ENCODE results near the gene RCBTB2. TPM values are rescaled to one million over a fixed set of nuclear protein-coding genes. Genes with fewer than 3 reads are reported as not detected.

RCBTB2 gene
- total and polyA plus RNA-seq, 7 experiments from 2014 or later, result 7.6 to 19.7 (median 11.5) TPM

GRCh38 chr13:48567515-48568369 lies 34.9 kb upstream of the RCBTB2 start:
- H3K4me3 ChIP-seq (ENCODE audit: low read length), result no peak overlapping the region
- H3K4me1 Mint-ChIP-seq, result peaks cover 10 to 43% (median 30%) of the 10 kb centered on the region in 7 donors
- no peak overlapping the region for H3K4me3 Mint-ChIP-seq
- H3K9me3 Mint-ChIP-seq, result peaks cover 0 to 2% (median 0%) of the 10 kb centered on the region in 11 donors
- H3K27me3 ChIP-seq (ENCODE audit: control insufficient read depth in 2 of 2, insufficient read depth in 2 of 2, low read length in 2 of 2), result no peaks in the 10 kb centered on the region
- no peaks in the 10 kb centered on the region for H3K9me3 ChIP-seq (ENCODE audit: control insufficient read depth in 2 of 3, low read length in 3 of 3)
- intact Hi-C loops (cut with micrococcal nuclease), result loop anchor here in 1 of 2 donors (10.0 kb wide), 1 partner anchor 333 kb away; the partner anchor contains the start of gene ITM2B
- no peak overlapping the region for H3K27ac ChIP-seq (ENCODE audit: low read depth, low read length)
- POLR2A ChIA-PET, result interaction anchor here (0.7 to 1.3 kb wide), 3 partner anchors 35 to 1918 kb away, joined by 3 to 5 read pairs (median 3); partner anchors contain the start of gene RCBTB2
- H3K27me3 Mint-ChIP-seq, result peaks cover 7 to 66% (median 12%) of the 10 kb centered on the region in 5 donors
- ATAC-seq (peak; percentile 57), DNase-seq (no peak)
- H3K27ac Mint-ChIP-seq, result no peak overlapping the region
- H3K4me1 ChIP-seq (ENCODE audit: control insufficient read depth in 2 of 2, insufficient read depth in 2 of 2, low read length in 2 of 2), result peaks cover 2 to 22% of the 10 kb centered on the region in 2 donors
- CTCF ChIA-PET, result interaction anchor here (0.8 to 1.2 kb wide), 2 partner anchors 11 to 15 kb away, joined by 3 read pairs; no protein-coding TSS in a partner anchor
- no peaks in the 10 kb centered on the region for H3K36me3 ChIP-seq (ENCODE audit: control insufficient read depth in 2 of 3, insufficient read depth in 3 of 3, low read length in 3 of 3)
- peaks cover 0 to 6% (median 0%) of the 10 kb centered on the region in 5 donors for H3K36me3 Mint-ChIP-seq

DNA sequence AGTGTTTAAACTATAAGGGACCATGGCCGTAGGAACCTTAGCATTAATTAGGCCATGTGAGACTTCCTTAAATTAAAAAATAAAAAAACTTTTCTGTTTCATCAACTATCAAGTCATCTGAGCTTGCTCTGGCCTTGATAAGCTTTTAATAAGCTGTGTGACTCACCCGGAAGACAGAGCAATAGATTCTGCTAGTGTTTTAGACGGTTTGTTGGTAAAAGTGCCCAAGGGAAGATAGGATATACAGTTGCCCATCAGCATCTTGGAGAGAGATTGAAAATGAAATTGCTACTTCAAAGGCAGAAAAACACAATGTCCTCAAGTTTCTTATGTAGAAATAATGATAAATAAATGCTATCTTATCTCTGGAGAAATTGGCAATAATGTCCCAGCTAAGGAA lies 31.2 kb upstream of the RCBTB2 start:
- Histone ChIP-seq H3K4me1 (ENCODE audit: control insufficient read depth in 2 of 2, insufficient read depth in 2 of 2, low read length in 2 of 2) (peaks cover 22 to 31% of the 10 kb centered on the region in 2 donors), H3K36me3 (ENCODE audit: control insufficient read depth in 2 of 3, insufficient read depth in 3 of 3, low read length in 3 of 3) (no peaks in the 10 kb centered on the region), H3K27ac (ENCODE audit: low read depth, low read length) (no peak overlapping the region), H3K4me3 (ENCODE audit: low read length) (no peak overlapping the region), H3K27me3 (ENCODE audit: control insufficient read depth in 2 of 2, insufficient read depth in 2 of 2, low read length in 2 of 2) (no peaks in the 10 kb centered on the region), H3K9me3 (ENCODE audit: control insufficient read depth in 2 of 3, low read length in 3 of 3) (no peaks in the 10 kb centered on the region)
- Mint-ChIP-seq H3K4me3 (no peak overlapping the region), H3K9me3 (peaks cover 0 to 2% (median 0%) of the 10 kb centered on the region in 11 donors), H3K27ac (no peak overlapping the region), H3K4me1 (peaks cover 28 to 54% (median 37%) of the 10 kb centered on the region in 7 donors), H3K27me3 (peaks cover 8 to 68% (median 12%) of the 10 kb centered on the region in 5 donors), H3K36me3 (peaks cover 0 to 20% (median 0%) of the 10 kb centered on the region in 5 donors)
- intact Hi-C loops (cut with micrococcal nuclease), result loop anchor here (5.0 to 10.0 kb wide), 3 partner anchors 42 to 407 kb away; partner anchors contain the start of gene ITM2B (in 1 of the 2)
- ATAC-seq (no peak), DNase-seq (no peak)
- ChIA-PET CTCF (interaction anchor here (0.6 kb wide), 1 partner anchor 58 kb away, joined by 3 read pairs; no protein-coding TSS in a partner anchor), POLR2A (interaction anchor here (0.7 to 7.5 kb wide), 4 partner anchors 15 to 31 kb away, joined by 3 to 68 read pairs (median 6); partner anchors contain the start of gene RCBTB2)

- Mint-ChIP-seq H3K4me1 (peaks cover 28 to 54% (median 37%) of the 10 kb centered on the region in 7 donors), H3K4me3 (peak overlapping the region in 1 of 10 donors; percentile 8), H3K36me3 (peaks cover 0 to 23% (median 0%) of the 10 kb centered on the region in 5 donors), H3K9me3 (peaks cover 0 to 5% (median 0%) of the 10 kb centered on the region in 11 donors), H3K27me3 (peaks cover 10 to 68% (median 12%) of the 10 kb centered on the region in 5 donors), H3K27ac (no peak overlapping the region)
- intact Hi-C loops (cut with micrococcal nuclease), result loop anchor here (2.0 to 10.0 kb wide), 4 partner anchors 41 to 406 kb away; partner anchors contain the start of genes ITM2B (in 1 of the 2) and LPAR6 (in 1 of the 2)
- H3K36me3 ChIP-seq (ENCODE audit: control insufficient read depth in 2 of 3, insufficient read depth in 3 of 3, low read length in 3 of 3), result no peaks in the 10 kb centered on the region
- H3K4me1 ChIP-seq (ENCODE audit: control insufficient read depth in 2 of 2, insufficient read depth in 2 of 2, low read length in 2 of 2), result peaks cover 22 to 31% of the 10 kb centered on the region in 2 donors
- ATAC-seq (no peak), DNase-seq (no peak)
- H3K27ac ChIP-seq (ENCODE audit: low read depth, low read length), result no peak overlapping the region
- ChIA-PET POLR2A (interaction anchor here (0.7 to 7.5 kb wide), 4 partner anchors 16 to 71 kb away, joined by 3 to 68 read pairs (median 8); partner anchors contain the start of gene RCBTB2), CTCF (interaction anchor here (0.6 kb wide), 1 partner anchor 58 kb away, joined by 3 read pairs; no protein-coding TSS in a partner anchor)
- H3K27me3 ChIP-seq (ENCODE audit: control insufficient read depth in 2 of 2, insufficient read depth in 2 of 2, low read length in 2 of 2), result no peaks in the 10 kb centered on the region
- H3K9me3 ChIP-seq (ENCODE audit: control insufficient read depth in 2 of 3, low read length in 3 of 3), result no peaks in the 10 kb centered on the region
- no peak overlapping the region for H3K4me3 ChIP-seq (ENCODE audit: low read length)
These were observed 30.7 kb upstream of the RCBTB2 start for GRCh38 chr13:48563626-48564025.

- peak; percentile 100 for ATAC-seq
- Histone ChIP-seq H3K36me3 (ENCODE audit: control insufficient read depth in 2 of 3, insufficient read depth in 3 of 3, low read length in 3 of 3) (no peaks in the 10 kb centered on the region), H3K4me3 (ENCODE audit: low read length) (peak overlapping the region; percentile 12), H3K27me3 (ENCODE audit: control insufficient read depth in 2 of 2, insufficient read depth in 2 of 2, low read length in 2 of 2) (no peaks in the 10 kb centered on the region), H3K27ac (ENCODE audit: low read depth, low read length) (no peak overlapping the region), H3K4me1 (ENCODE audit: control insufficient read depth in 2 of 2, insufficient read depth in 2 of 2, low read length in 2 of 2) (peaks cover 22 to 31% of the 10 kb centered on the region in 2 donors), H3K9me3 (ENCODE audit: control insufficient read depth in 2 of 3, low read length in 3 of 3) (no peaks in the 10 kb centered on the region)
- ChIA-PET CTCF (interaction anchor here (0.6 to 2.3 kb wide), 5 partner anchors 17 to 159 kb away, joined by 3 to 18 read pairs (median 5); partner anchors contain the start of gene RCBTB2), POLR2A (interaction anchor here (0.7 to 7.5 kb wide), 9 partner anchors 17 to 327 kb away, joined by 3 to 68 read pairs (median 5); partner anchors contain the start of gene RCBTB2)
- peak in 8 of 9 donors; percentile 67 to 87 (median 79) for DNase-seq
- Mint-ChIP-seq H3K4me1 (peaks cover 28 to 51% (median 36%) of the 10 kb centered on the region in 7 donors), H3K36me3 (peaks cover 0 to 30% (median 0%) of the 10 kb centered on the region in 5 donors), H3K9me3 (peaks cover 0 to 10% (median 0%) of the 10 kb centered on the region in 11 donors), H3K4me3 (peak overlapping the region in 9 of 10 donors; percentile 0 to 68 (median 54)), H3K27ac (peak overlapping the region in 2 of 9 donors; percentile 71 to 82), H3K27me3 (peaks cover 7 to 67% (median 13%) of the 10 kb centered on the region in 5 donors)
- intact Hi-C loops (cut with micrococcal nuclease), result loop anchor here (1.0 to 10.0 kb wide), 13 partner anchors 16 to 405 kb away; partner anchors contain the start of genes CYSLTR2 (in 1 of the 2), ITM2B (in 1 of the 2), LPAR6 (in 1 of the 2) and RB1 (in 1 of the 2)
These were observed 29.6 kb upstream of the RCBTB2 start for GRCh38 chr13:48562296-48563066.

DNA sequence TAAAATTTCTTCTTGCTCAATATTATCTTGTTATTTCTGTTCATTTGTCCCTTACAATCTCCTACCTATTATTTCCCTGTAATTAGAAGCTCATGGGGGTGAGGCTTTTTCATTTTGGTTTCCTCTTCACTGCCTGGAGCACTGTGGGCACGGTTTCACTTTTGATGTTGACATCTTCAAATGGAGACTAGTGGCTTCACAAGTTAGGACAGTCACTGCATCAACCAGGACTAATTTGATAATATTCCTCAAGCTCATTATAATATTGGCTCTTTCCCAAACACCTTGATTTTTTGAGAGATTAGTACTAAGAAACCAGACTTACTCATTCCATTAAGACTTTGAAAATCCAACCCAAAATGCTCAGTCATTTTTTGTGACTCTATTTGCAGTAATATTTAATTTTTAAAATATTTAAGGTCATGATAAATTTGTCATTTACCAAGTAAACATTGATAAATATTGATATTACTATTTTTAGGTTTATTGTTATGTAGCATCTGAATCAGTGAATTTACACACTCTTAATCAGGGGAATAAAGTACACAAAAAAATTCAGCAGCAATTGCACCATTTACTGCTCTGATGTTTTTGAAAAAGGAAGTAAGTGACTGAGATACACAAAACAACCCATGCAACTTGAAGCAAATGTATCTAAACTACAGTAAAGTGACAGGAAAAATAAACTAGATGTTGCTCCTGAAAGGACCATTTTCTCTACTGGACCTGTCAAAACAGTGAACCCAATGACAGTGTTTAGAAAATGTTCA lies 28.8 kb upstream of the RCBTB2 start:
- DNase-seq (no peak), ATAC-seq (no peak)
- H3K36me3 ChIP-seq (ENCODE audit: control insufficient read depth in 2 of 3, insufficient read depth in 3 of 3, low read length in 3 of 3), result no peaks in the 10 kb centered on the region
- ChIA-PET POLR2A (interaction anchor here (0.7 to 7.5 kb wide), 10 partner anchors 10 to 433 kb away, joined by 3 to 68 read pairs (median 4); partner anchors contain the start of gene RCBTB2), CTCF (interaction anchor here (1.1 to 2.3 kb wide), 5 partner anchors 18 to 227 kb away, joined by 3 to 18 read pairs (median 5); partner anchors contain the start of gene RCBTB2)
- peaks cover 0 to 32% (median 0%) of the 10 kb centered on the region in 5 donors for H3K36me3 Mint-ChIP-seq
- intact Hi-C loops (cut with micrococcal nuclease), result loop anchor here (1.0 to 10.0 kb wide), 13 partner anchors 17 to 404 kb away; partner anchors contain the start of genes CYSLTR2 (in 1 of the 2), ITM2B (in 1 of the 2), LPAR6 (in 1 of the 2) and RB1 (in 1 of the 2)
- H3K4me3 ChIP-seq (ENCODE audit: low read length), result peak overlapping the region; percentile 12
- peaks cover 22 to 31% of the 10 kb centered on the region in 2 donors for H3K4me1 ChIP-seq (ENCODE audit: control insufficient read depth in 2 of 2, insufficient read depth in 2 of 2, low read length in 2 of 2)
- peak overlapping the region in 2 of 9 donors; percentile 71 to 82 for H3K27ac Mint-ChIP-seq
- no peak overlapping the region for H3K27ac ChIP-seq (ENCODE audit: low read depth, low read length)
- peaks cover 28 to 48% (median 36%) of the 10 kb centered on the region in 7 donors for H3K4me1 Mint-ChIP-seq
- no peaks in the 10 kb centered on the region for H3K9me3 ChIP-seq (ENCODE audit: control insufficient read depth in 2 of 3, low read length in 3 of 3)
- peak overlapping the region in 8 of 10 donors; percentile 12 to 68 (median 55) for H3K4me3 Mint-ChIP-seq
- H3K27me3 Mint-ChIP-seq, result peaks cover 6 to 67% (median 13%) of the 10 kb centered on the region in 5 donors
- H3K27me3 ChIP-seq (ENCODE audit: control insufficient read depth in 2 of 2, insufficient read depth in 2 of 2, low read length in 2 of 2), result no peaks in the 10 kb centered on the region
- peaks cover 0 to 11% (median 0%) of the 10 kb centered on the region in 11 donors for H3K9me3 Mint-ChIP-seq
